Adrenal gland (tissue), 19 donors: ENCODE results near the gene JAML. TPM values are rescaled to one million over a fixed set of nuclear protein-coding genes. Genes with fewer than 3 reads are reported as not detected.

Experiments
- DNase-seq, 7 donors: peaks; one replicate each; pipeline ENCODE4 v3.0.0-alpha.2; 2019 to 2020
- H3K27ac ChIP-seq, 5 donors: fragments of 200-600 bp; sonication (generic) in 4 of 5; 1 replicate in 3 of 5; 2 replicates in 2 of 5; pipeline versions ENCODE4 v1.5.1 to v1.8.0; 2016 to 2020; ENCODE audit warnings: mild to moderate bottlenecking in 1 of 5
- H3K27me3 ChIP-seq: fragments of 200-600 bp; 2 replicates; pipeline ENCODE4 v1.8.0; 2021
- H3K36me3 ChIP-seq, 2 donors: fragments of 200-600 bp; replicated peaks in 1 of 2; 1 replicate in 1 of 2; 2 replicates in 1 of 2; pipeline versions ENCODE4 v1.5.1 to v1.8.0; 2018 to 2022
- H3K4me1 ChIP-seq, 2 donors: fragments of 200-600 bp; replicated peaks in 1 of 2; 1 replicate in 1 of 2; 2 replicates in 1 of 2; pipeline versions ENCODE4 v1.5.1 to v1.8.0; 2018 to 2021
- H3K4me3 ChIP-seq, 4 donors: fragments of 200-600 bp; sonication (generic) in 3 of 4; one replicate each; pipeline ENCODE4 v1.5.1; 2016 to 2018
- H3K9me3 ChIP-seq, 3 donors: fragments of 200-600 bp; sonication (generic) in 1 of 3; replicated peaks in 1 of 3; 1 replicate in 2 of 3; 2 replicates in 1 of 3; pipeline versions ENCODE4 v1.5.1 to v1.8.0; 2016 to 2021
- POLR2A ChIP-seq, 2 donors: fragments of 450-650 bp; IDR thresholded peaks; one replicate each; pipeline ENCODE4 v1.6.1; 2017; ENCODE audit warnings: antibody characterized with exemption in 2 of 2, mild to moderate bottlenecking in 2 of 2, moderate library complexity in 1 of 2
- WGBS, 4 donors: extraction: QIAGEN DNeasy Blood & Tissue Kit in 2 of 4; methylation state at CpG; one replicate each; pipeline versions ENCODE4 v1.1.5 to v1.1.7; 2013 to 2017; 5-methylcytosine and 5-hydroxymethylcytosine counted together
- intact Hi-C, 2 donors: fragments of 100-400 bp; cut with DNase I; formaldehyde crosslinking; loops; one replicate each; pipeline versions ENCODE4 v1.14.1 to v1.15.0; 2022 to 2023
- long read RNA-seq, 10 donors: library from polyadenylated mRNA in 3 of 10; unstranded in 2 of 10; stranded (forward) in 1 of 10; transcript quantifications; one replicate each; pipeline ENCODE4 v2.0.0 and lab custom pipeline, GENCODE V29; 2021 to 2026
- polyA plus RNA-seq, 3 donors: library from polyadenylated mRNA; stranded (reverse); fragments of 200-250 nt in 2 of 3; fragments of 350-450 nt in 1 of 3; fragmentation: Illumina TruSeq in 1 of 3; extraction: RNeasy Lipid Tissue Mini Kit (QIAGEN cat#74804) in 1 of 3; gene quantifications; one replicate each; pipeline ENCODE4 v1.2.3, GENCODE V29; 2013 to 2014
- total RNA-seq, 9 donors: library from RNA; depleted of rRNA in 4 of 9; stranded (reverse); fragments of >200 nt in 4 of 9; fragments of 120-200 nt in 1 of 9; fragmentation: NEBNext Ultra II Directional in 1 of 9; extraction: Animal tissue kit (Norgen Biotek cat#: 25700) in 1 of 9; gene quantifications; one replicate each; pipeline versions ENCODE4 v1.1.0 to v1.2.4, GENCODE V29; 2013 to 2023
- TF ChIP-seq, protein P1 (sequence below), 6 experiments: fragments of 450-650 bp in 4 of 6; fragments of 200-600 bp in 2 of 6; sonication (generic) in 1 of 6; IDR thresholded peaks; 1 replicate in 5 of 6; 2 replicates in 1 of 6; pipeline versions ENCODE4 v1.5.1 to v1.8.0; 2016 to 2021; ENCODE audit warnings: antibody characterized with exemption in 6 of 6, mild to moderate bottlenecking in 2 of 6, moderate library complexity in 1 of 6
- donor health status: healthy with polysubstance abuse.
- donor health status: Bipolar disorder and iron deficiency.
- donor health status: DM: yes; HTN: yes; CAD: no.
- donor health status: DM: no; HTN: no; CAD: no.
- donor health status: DM: no; HTN: no; CAD: no.
- donor health status: DM: yes; HTN: yes; CAD: no.

Gene JAML, protein sequence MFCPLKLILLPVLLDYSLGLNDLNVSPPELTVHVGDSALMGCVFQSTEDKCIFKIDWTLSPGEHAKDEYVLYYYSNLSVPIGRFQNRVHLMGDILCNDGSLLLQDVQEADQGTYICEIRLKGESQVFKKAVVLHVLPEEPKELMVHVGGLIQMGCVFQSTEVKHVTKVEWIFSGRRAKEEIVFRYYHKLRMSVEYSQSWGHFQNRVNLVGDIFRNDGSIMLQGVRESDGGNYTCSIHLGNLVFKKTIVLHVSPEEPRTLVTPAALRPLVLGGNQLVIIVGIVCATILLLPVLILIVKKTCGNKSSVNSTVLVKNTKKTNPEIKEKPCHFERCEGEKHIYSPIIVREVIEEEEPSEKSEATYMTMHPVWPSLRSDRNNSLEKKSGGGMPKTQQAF
- total RNA-seq (10 to 100 TPM in 2 of 9 donors, 1 to 10 TPM in 7; 1.8 to 12.6 (median 4.8) TPM), polyA plus RNA-seq (10 to 100 TPM in 1 of 3 donors, 1 to 10 TPM in 2; 3.3 to 13.9 (median 4.2) TPM)
- long read RNA-seq, donor 1 = 0 reads
- long read RNA-seq, donor 2 = 0 reads
- long read RNA-seq, donor 3 = 0 reads
- long read RNA-seq, donor 4, transcript JAML-202 (10 exons, 1,944 nt) = major isoform, 9 of 12 reads
- long read RNA-seq, donor 4, partial matches to known transcripts = 0 of 12 reads
- long read RNA-seq, donor 4, other reads (novel, unspliced or antisense) = 0 of 12 reads
- long read RNA-seq, donor 5, transcript JAML-202 (10 exons, 1,944 nt) = major isoform, 14 of 24 reads
- long read RNA-seq, donor 5, partial matches to known transcripts = 0 of 24 reads
- long read RNA-seq, donor 5, other reads (novel, unspliced or antisense) = 5 of 24 reads
- long read RNA-seq, donor 6, partial matches to known transcripts = 0 of 5 reads
- long read RNA-seq, donor 6, other reads (novel, unspliced or antisense) = 0 of 5 reads
- long read RNA-seq, donor 7, partial matches to known transcripts = 0 of 1 reads
- long read RNA-seq, donor 7, other reads (novel, unspliced or antisense) = 0 of 1 reads
- long read RNA-seq, donor 8, partial matches to known transcripts = 0 of 1 reads
- long read RNA-seq, donor 8, other reads (novel, unspliced or antisense) = 0 of 1 reads
- long read RNA-seq, donor 9, partial matches to known transcripts = 0 of 1 reads
- long read RNA-seq, donor 9, other reads (novel, unspliced or antisense) = 0 of 1 reads
- long read RNA-seq, donor 10, partial matches to known transcripts = 0 of 1 reads
- long read RNA-seq, donor 10, other reads (novel, unspliced or antisense) = 0 of 1 reads

DNA sequence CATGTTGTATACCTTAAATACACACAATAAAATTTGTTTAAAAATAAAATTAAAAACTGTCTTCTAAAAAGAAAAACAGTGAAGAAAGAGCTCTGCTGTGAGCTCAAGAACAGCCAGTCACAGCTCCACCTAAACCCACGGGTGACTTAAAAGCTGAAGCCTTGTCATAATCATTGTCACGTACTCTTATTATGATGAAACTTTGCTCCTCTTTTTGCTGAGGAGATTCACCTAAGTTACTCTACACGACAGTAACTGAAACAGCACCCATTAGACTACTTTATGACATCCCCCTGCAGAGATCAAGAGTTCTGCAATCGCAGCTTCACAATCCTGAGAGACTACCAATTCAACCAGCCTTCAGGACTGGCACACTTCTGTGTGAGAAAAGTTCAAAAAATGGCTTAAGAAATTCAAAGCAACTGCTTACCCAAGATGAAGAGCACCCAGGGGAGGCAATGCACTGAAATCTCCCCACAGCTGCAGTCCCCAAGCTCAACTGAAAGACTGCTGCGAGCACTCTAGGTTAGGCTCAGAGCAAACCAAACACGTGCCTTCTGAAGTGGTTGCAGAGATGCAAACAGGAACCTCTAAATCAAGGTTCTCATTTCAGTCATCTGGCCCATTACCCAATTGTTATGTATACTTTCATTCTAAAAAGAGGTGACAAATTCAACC lies at the start of gene JAML:
Gene JAML, minus strand, starts transcription at position 501 of the 678 bp plus-strand sequence. CDS start 10,145 bp downstream, outside the sequence.
- TF ChIP-seq, protein P1, sequence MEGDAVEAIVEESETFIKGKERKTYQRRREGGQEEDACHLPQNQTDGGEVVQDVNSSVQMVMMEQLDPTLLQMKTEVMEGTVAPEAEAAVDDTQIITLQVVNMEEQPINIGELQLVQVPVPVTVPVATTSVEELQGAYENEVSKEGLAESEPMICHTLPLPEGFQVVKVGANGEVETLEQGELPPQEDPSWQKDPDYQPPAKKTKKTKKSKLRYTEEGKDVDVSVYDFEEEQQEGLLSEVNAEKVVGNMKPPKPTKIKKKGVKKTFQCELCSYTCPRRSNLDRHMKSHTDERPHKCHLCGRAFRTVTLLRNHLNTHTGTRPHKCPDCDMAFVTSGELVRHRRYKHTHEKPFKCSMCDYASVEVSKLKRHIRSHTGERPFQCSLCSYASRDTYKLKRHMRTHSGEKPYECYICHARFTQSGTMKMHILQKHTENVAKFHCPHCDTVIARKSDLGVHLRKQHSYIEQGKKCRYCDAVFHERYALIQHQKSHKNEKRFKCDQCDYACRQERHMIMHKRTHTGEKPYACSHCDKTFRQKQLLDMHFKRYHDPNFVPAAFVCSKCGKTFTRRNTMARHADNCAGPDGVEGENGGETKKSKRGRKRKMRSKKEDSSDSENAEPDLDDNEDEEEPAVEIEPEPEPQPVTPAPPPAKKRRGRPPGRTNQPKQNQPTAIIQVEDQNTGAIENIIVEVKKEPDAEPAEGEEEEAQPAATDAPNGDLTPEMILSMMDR (IDR thresholded peaks at IDR 0.05) = no peak
- no peak for TF ChIP-seq POLR2A (IDR thresholded peaks at IDR 0.05)
- Histone ChIP-seq H3K4me1 (peaks cover 4% of the 10 kb centered on the region in 2 donors), H3K4me3 (peak within 1 kb of the TSS in 1 of 4 donors; percentile 6), H3K27ac (peak within 1 kb of the TSS in 1 of 5 donors; percentile 12), H3K27me3 (peaks cover 6% of the 10 kb centered on the region), H3K36me3 (no peaks in the 10 kb centered on the region), H3K9me3 (no peaks in the 10 kb centered on the region)
- intact Hi-C loops = no loop called here
- DNase-seq = no peak
- 49 to 59% (median 54%) methylated on average over 6 of the region's 6 CpGs for WGBS, 4 donors

DNA sequence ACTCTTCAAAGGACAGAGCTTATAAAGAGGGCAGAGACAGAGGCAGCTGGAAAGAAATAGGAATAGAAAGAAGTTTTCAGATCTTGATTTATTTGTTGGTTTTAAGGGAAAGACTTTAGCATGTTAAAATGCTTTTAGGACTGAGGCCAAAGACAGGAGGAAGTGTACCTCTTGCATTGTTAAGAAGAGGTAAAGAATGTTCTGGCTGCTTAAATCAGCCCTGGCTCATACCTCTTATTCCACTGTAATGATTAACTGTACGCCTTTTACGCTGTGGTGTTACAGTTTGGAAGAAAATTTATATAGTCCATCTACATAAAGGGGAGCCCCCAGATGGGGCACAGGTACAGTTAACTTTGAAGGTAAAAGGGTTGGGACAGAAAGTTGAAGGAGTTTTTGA lies 49.4 kb upstream of the JAML start:
- no peak for DNase-seq
- Histone ChIP-seq H3K27me3 (no peaks in the 10 kb centered on the region), H3K4me1 (no peaks in the 10 kb centered on the region), H3K4me3 (no peak overlapping the region), H3K36me3 (no peaks in the 10 kb centered on the region), H3K27ac (no peak overlapping the region), H3K9me3 (no peaks in the 10 kb centered on the region)
- intact Hi-C loops = no loop called here
- WGBS, 4 donors = 78 to 92% (median 88%) methylated on average over 2 of the region's 2 CpGs
- no peak for TF ChIP-seq POLR2A (IDR thresholded peaks at IDR 0.05)
- TF ChIP-seq, protein P1 (IDR thresholded peaks at IDR 0.05) = no peak

- intact Hi-C loops = no loop called here
- Histone ChIP-seq H3K36me3 (no peaks in the 10 kb centered on the region), H3K27ac (no peak overlapping the region), H3K27me3 (no peaks in the 10 kb centered on the region), H3K4me3 (no peak overlapping the region), H3K9me3 (no peaks in the 10 kb centered on the region), H3K4me1 (no peaks in the 10 kb centered on the region)
- WGBS, 4 donors = 45 to 62% (median 53%) methylated on average over 2 of the region's 2 CpGs
- DNase-seq = no peak
- TF ChIP-seq, protein P1 (IDR thresholded peaks at IDR 0.05) = no peak
- no peak for TF ChIP-seq POLR2A (IDR thresholded peaks at IDR 0.05)
Observed at GRCh38 chr11:118272001-118272400, 47.2 kb upstream of the JAML start.
